CD14-positive monocyte (primary cell): ENCODE data around the gene LRRC4B. TPM values are rescaled to one million over a fixed set of nuclear protein-coding genes. Genes with fewer than 3 reads are reported as not detected.

Experiments used
- DNase-seq, 3 donors: peaks; one replicate each; pipeline ENCODE4 v3.0.0-alpha.2; 2011 to 2022
- H2AFZ ChIP-seq: 2 replicates; pipeline ENCODE4 v1.6.0; 2012; ENCODE audit warnings: mild to moderate bottlenecking, low read depth, low read length, inconsistent platforms; ENCODE audit not compliant: insufficient read depth, poor library complexity, severe bottlenecking
- H3K27ac ChIP-seq, 2 donors: 1 replicate in 1 of 2; 2 replicates in 1 of 2; pipeline ENCODE4 v1.5.1; 2012 to 2013; ENCODE audit warnings: low read length in 2 of 2, control low read depth in 1 of 2, inconsistent platforms in 1 of 2, low read depth in 1 of 2, mild to moderate bottlenecking in 1 of 2
- H3K27me3 ChIP-seq, 2 donors: one replicate each; pipeline versions ENCODE4 v1.6.0 to v1.6.1; 2011 to 2013; ENCODE audit warnings: low read length in 2 of 2; ENCODE audit not compliant: control insufficient read depth in 2 of 2, insufficient read depth in 2 of 2
- H3K36me3 ChIP-seq, 2 donors: replicated peaks in 1 of 2; 1 replicate in 1 of 2; 2 replicates in 1 of 2; pipeline versions ENCODE4 v1.5.1 to v1.6.1; 2012 to 2013; ENCODE audit warnings: low read length in 2 of 2, control low read depth in 1 of 2, inconsistent platforms in 1 of 2, mild to moderate bottlenecking in 1 of 2; ENCODE audit not compliant: insufficient read depth in 2 of 2, control insufficient read depth in 1 of 2
- H3K4me1 ChIP-seq, 2 donors: 1 replicate in 1 of 2; 2 replicates in 1 of 2; pipeline versions ENCODE4 v1.5.1 to v1.6.1; 2012 to 2013; ENCODE audit warnings: low read length in 2 of 2, control low read depth in 1 of 2, inconsistent platforms in 1 of 2, mild to moderate bottlenecking in 1 of 2, moderate library complexity in 1 of 2; ENCODE audit not compliant: insufficient read depth in 2 of 2, control insufficient read depth in 1 of 2
- H3K4me2 ChIP-seq: replicated peaks from 2 replicates; pipeline ENCODE3; 2012; ENCODE audit warnings: low read length, moderate library complexity, mild to moderate bottlenecking; ENCODE audit not compliant: poor library complexity, severe bottlenecking; ENCODE audit errors: extremely low read depth
- H3K4me3 ChIP-seq, 3 experiments: fragments of 200-600 bp in 1 of 3; sonication (generic) in 1 of 3; replicated peaks in 1 of 3; 1 replicate in 2 of 3; 2 replicates in 1 of 3; pipeline ENCODE4 v1.5.1; 2011 to 2013; ENCODE audit warnings: low read length in 3 of 3, mild to moderate bottlenecking in 3 of 3, control low read depth in 2 of 3, low read depth in 2 of 3, inconsistent platforms in 1 of 3, moderate library complexity in 1 of 3
- H3K79me2 ChIP-seq: 2 replicates; pipeline ENCODE4 v1.6.0; 2012; ENCODE audit warnings: mild to moderate bottlenecking, control low read depth, inconsistent platforms, low read length, moderate library complexity; ENCODE audit not compliant: insufficient read depth
- H3K9ac ChIP-seq: 2 replicates; pipeline ENCODE4 v1.6.0; 2017; ENCODE audit warnings: low read length, mild to moderate bottlenecking; ENCODE audit not compliant: insufficient read depth, poor library complexity, severe bottlenecking
- H3K9me3 ChIP-seq, 2 donors: replicated peaks in 1 of 2; 1 replicate in 1 of 2; 2 replicates in 1 of 2; pipeline versions ENCODE4 v1.5.1 to v1.6.1; 2012 to 2013; ENCODE audit warnings: low read length in 2 of 2, control low read depth in 1 of 2; ENCODE audit not compliant: control insufficient read depth in 1 of 2, insufficient read depth in 1 of 2
- H4K20me1 ChIP-seq: 2 replicates; pipeline ENCODE4 v1.6.0; 2012; ENCODE audit warnings: mild to moderate bottlenecking, low read length, control low read depth, moderate library complexity; ENCODE audit not compliant: insufficient read depth
- H3K27ac Mint-ChIP-seq, 7 donors: one replicate each; pipeline ENCODE4 v1.8.0; 2020; ENCODE audit warnings: mild to moderate bottlenecking in 7 of 7, mixed read lengths in 7 of 7, moderate library complexity in 6 of 7, inconsistent platforms in 2 of 7
- H3K27me3 Mint-ChIP-seq, 3 donors: one replicate each; pipeline ENCODE4 v1.8.0; 2021 to 2022; ENCODE audit warnings: low read depth in 3 of 3, mild to moderate bottlenecking in 3 of 3, mixed read lengths in 3 of 3, moderate library complexity in 3 of 3, inconsistent platforms in 1 of 3
- H3K36me3 Mint-ChIP-seq, 2 donors: one replicate each; pipeline ENCODE4 v1.8.0; 2020; ENCODE audit warnings: mixed read lengths in 2 of 2, inconsistent platforms in 1 of 2, mild to moderate bottlenecking in 1 of 2
- H3K4me1 Mint-ChIP-seq: one replicate; pipeline ENCODE4 v1.8.0; 2020; ENCODE audit warnings: mild to moderate bottlenecking, mixed read lengths
- H3K4me3 Mint-ChIP-seq, 2 donors: one replicate each; pipeline ENCODE4 v1.8.0; 2020; ENCODE audit warnings: mild to moderate bottlenecking in 2 of 2, mixed read lengths in 2 of 2, moderate library complexity in 1 of 2
- H3K9me3 Mint-ChIP-seq, 7 donors: one replicate each; pipeline ENCODE4 v1.8.0; 2020 to 2022; ENCODE audit warnings: mixed read lengths in 7 of 7, mild to moderate bottlenecking in 6 of 7, moderate library complexity in 6 of 7, inconsistent platforms in 2 of 7
- CTCF ChIP-seq: fragments of 200-600 bp; IDR thresholded peaks from one replicate; pipeline ENCODE4 v1.8.0; 2022; ENCODE audit warnings: antibody characterized with exemption, mild to moderate bottlenecking
- WGBS: methylation state at CpG from one replicate; pipeline ENCODE4 v1.1.5; 2013; ENCODE audit warnings: missing lambda C conversion rate; ENCODE audit not compliant: insufficient coverage; 5-methylcytosine and 5-hydroxymethylcytosine counted together
- intact Hi-C, 2 donors: fragments of 100-400 bp; cut with micrococcal nuclease; formaldehyde crosslinking; loops; one replicate each; pipeline versions ENCODE4 v1.15.0 to v1.15.1; 2023
- polyA plus RNA-seq, 3 donors: library from polyadenylated mRNA; depleted of rRNA in 1 of 3; unstranded in 2 of 3; stranded (reverse) in 1 of 3; fragments of 300-500 nt in 2 of 3; fragments of >200 nt in 1 of 3; fragmentation: Illumina TruSeq in 2 of 3; gene quantifications; 1 replicate in 2 of 3; 2 replicates in 1 of 3; pipeline ENCODE4 v1.2.3, GENCODE V29; 2012 to 2021

Gene LRRC4B
- polyA plus RNA-seq, 3 donors = not detected

GRCh38 chr19:50514346-50515167 lies 53.7 kb downstream of the LRRC4B start:
- no peak for TF ChIP-seq CTCF
- peaks cover 0 to 6% of the 10 kb centered on the region in 2 donors for H3K27me3 ChIP-seq
- peaks cover 15% of the 10 kb centered on the region for H3K4me1 Mint-ChIP-seq
- H3K27ac Mint-ChIP-seq = peak overlapping the region in 1 of 7 donors; percentile 35
- peaks cover 4% of the 10 kb centered on the region for H3K79me2 ChIP-seq
- H2AFZ ChIP-seq = no peak overlapping the region
- H4K20me1 ChIP-seq = no peaks in the 10 kb centered on the region
- no peaks in the 10 kb centered on the region for H3K36me3 ChIP-seq
- no peaks in the 10 kb centered on the region for H3K9me3 ChIP-seq
- H3K4me2 ChIP-seq = no peak overlapping the region
- H3K36me3 Mint-ChIP-seq = no peaks in the 10 kb centered on the region
- no peak overlapping the region for H3K4me3 ChIP-seq
- H3K27ac ChIP-seq = no peak overlapping the region
- peaks cover 16 to 40% (median 24%) of the 10 kb centered on the region in 3 donors for H3K27me3 Mint-ChIP-seq
- 49% methylated on average over 36 of the region's 38 CpGs for WGBS
- DNase-seq = no peak
- intact Hi-C loops = loop anchor here in 1 of 2 donors (5.0 kb wide), 2 partner anchors 132 to 288 kb away; partner anchors contain the start of gene POLD1
- peaks cover 11 to 16% of the 10 kb centered on the region in 2 donors for H3K4me1 ChIP-seq
- H3K4me3 Mint-ChIP-seq = no peak overlapping the region
- H3K9me3 Mint-ChIP-seq = peaks cover 0 to 8% (median 6%) of the 10 kb centered on the region in 7 donors
- H3K9ac ChIP-seq = no peak overlapping the region

- H3K27ac Mint-ChIP-seq = peak within 1 kb of the TSS in 5 of 7 donors; percentile 35 to 68 (median 62)
- peaks cover 0 to 6% of the 10 kb centered on the region in 2 donors for H3K27me3 ChIP-seq
- peaks cover 15% of the 10 kb centered on the region for H3K4me1 Mint-ChIP-seq
- no peak for DNase-seq
- H3K9ac ChIP-seq = no peak within 1 kb of the TSS
- peaks cover 4% of the 10 kb centered on the region for H3K79me2 ChIP-seq
- WGBS = 60% methylated on average over 17 of the region's 22 CpGs
- H3K4me2 ChIP-seq = no peak within 1 kb of the TSS
- no peak within 1 kb of the TSS for H3K4me3 Mint-ChIP-seq
- H3K36me3 ChIP-seq = no peaks in the 10 kb centered on the region
- no peak within 1 kb of the TSS for H3K27ac ChIP-seq
- H3K9me3 ChIP-seq = no peaks in the 10 kb centered on the region
- no peak within 1 kb of the TSS for H3K4me3 ChIP-seq
- peaks cover 0 to 6% (median 5%) of the 10 kb centered on the region in 7 donors for H3K9me3 Mint-ChIP-seq
- intact Hi-C loops = loop anchor here in 1 of 2 donors (5.0 kb wide), 2 partner anchors 132 to 288 kb away; partner anchors contain the start of gene POLD1
- no peak for TF ChIP-seq CTCF
- no peaks in the 10 kb centered on the region for H4K20me1 ChIP-seq
- H3K36me3 Mint-ChIP-seq = peaks cover 4 to 6% of the 10 kb centered on the region in 2 donors
- peaks cover 19 to 37% (median 24%) of the 10 kb centered on the region in 3 donors for H3K27me3 Mint-ChIP-seq
- H2AFZ ChIP-seq = no peak within 1 kb of the TSS
- peaks cover 11 to 16% of the 10 kb centered on the region in 2 donors for H3K4me1 ChIP-seq
Observed at GRCh38 chr19:50513746-50514345, 54.4 kb downstream of the LRRC4B start, which contains the start of gene ASPDH. TSS of gene ASPDH (minus strand) at chr19:50513913. CDS start at chr19:50513823, 90 bp downstream.
